CD4-positive, alpha-beta T cell treated with Interleukin-1 beta for 1 hour (primary cell): ENCODE measurements around the gene MYO1D.

Source experiments
- DNase-seq, 2 donors: peaks; one replicate each; pipeline ENCODE4 v3.0.0-alpha.2; 2020 to 2022

The MYO1D gene

DNA sequence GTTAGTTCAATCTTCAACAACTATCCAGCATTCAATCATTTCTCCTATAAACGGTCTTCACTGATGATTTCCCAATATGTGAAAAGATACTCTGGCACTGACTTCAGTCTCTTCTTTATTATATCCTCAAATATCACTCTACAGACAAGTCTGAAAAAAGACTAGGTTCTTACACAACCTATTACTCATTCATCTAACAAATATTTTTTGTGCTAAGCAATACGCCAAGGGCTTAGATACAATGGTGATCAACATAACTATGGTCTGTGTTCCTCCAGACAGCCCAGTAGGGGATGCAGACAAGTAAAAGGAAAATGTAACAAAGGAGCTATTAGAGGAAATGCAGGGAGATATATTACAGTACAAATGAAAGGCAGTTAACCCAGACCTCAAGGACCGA lies 63.9 kb downstream of the MYO1D start:
- no peak for DNase-seq

DNA sequence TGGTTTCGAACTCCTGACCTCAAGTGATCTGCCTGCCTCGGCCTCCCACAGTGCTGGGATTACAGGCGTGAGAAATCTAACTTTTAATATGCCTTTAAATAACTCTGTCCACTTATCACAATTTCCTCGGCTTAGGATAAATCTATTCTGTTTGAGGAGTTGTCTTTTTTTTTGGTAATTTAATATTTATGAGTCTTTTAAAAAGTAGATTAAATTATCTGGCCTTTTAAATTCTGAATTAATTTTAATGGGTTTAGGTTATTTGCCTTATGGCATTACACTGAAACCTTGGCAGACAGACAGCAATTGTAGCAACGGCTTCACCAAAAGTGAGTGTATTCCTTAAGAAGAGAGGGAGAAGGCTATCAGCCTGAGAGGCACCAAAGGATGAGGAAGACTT lies 66.2 kb downstream of the MYO1D start:
- DNase-seq: no peak

DNA sequence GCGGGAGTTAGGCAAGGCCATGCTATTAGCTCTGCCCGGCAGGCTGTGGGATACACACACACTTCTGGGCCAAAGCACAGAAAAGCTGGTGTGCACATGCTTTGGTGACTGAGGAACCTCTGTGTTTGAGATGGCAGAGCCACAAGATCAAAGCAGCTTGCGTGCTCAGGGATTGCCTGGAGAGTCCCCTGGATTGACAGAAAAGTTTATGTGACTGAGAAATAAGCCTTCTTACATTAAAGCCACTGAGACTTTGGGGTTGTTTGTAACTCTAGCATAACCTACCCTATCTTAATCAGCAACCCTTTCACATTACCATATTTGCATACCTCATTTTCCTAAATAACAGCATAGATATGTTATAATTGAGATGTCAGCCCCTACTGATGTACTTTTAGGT lies 69.3 kb downstream of the MYO1D start:
- DNase-seq: no peak

DNA sequence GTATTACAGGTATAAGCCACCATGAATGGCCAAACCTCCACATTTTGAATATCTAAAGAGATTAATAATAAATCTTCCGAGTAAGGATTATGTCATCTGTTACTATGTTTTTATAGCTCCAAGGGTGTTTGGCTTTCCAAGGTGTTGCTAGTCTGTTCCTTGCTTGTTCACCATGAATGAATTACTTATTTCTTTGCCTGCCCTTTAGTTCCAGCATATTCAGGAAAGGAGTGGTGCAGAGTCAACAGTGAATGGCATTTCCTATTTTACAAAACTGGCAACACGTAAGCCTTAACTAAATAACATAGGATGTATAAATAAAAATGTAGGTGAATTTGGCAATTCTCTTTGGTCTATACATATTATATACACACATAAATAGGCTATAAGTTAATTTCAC lies 70.3 kb downstream of the MYO1D start:
- DNase-seq: no peak

DNA sequence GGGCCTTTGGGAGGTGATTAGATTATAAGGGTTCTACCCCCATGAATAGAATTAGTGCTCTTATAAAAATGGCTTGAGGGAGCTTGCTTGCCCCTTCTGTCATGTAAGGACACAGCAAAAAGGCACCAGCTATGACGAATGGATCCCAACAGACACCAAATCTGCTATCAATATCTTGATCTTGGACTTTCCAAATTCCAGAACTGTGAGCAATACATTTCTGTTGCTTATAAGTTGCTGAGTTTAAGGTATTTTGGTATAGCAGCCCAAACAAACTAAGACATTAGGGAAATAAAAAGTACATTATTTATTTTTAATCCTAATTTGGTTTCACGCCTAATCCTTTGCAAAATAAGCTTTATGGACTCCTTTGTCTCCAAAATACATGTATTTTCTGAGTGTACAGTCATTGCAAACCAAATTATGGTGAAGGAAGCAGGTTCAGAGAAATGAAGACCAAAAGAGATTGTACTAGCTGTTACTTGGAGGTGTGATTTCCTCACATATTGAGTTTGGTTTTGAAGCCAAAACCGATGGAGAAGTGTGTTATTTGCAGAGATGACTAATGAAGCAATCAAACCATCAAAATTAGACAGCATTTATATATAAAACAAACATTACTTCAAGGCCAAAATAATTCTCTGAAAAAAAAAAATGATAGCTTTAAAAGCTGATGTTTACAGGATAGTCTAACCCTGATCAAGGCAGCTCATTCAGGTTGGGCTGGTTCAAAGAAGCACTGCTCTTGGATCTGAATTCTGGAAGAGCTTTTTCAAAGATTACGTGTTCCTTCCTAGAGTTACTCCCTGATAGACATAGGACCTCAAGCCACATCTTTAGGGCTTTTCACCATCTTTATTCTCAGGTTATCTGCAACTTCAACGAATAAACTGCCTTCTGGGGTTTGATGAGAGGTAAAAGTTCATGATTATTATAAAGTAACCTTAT lies 71.6 kb downstream of the MYO1D start:
- DNase-seq: no peak

DNA sequence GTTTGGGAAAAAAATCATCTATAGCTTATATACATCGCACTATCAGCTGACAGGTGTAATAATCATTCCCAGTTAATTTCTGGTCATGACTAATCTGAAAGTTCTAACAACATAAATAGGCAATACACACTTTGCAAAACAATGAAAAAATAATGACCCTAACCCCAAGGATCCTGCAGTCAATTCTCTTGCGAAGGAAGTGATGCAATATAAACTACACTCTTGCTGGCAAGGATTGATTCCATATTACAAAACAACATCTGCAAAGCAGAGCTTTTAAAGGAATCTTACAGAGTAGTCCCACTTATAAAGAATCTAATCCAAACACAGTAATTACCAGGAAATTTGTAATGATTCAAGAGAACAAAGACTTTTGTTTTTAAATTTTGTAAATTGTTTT lies 73.4 kb downstream of the MYO1D start:
- no peak for DNase-seq

DNA sequence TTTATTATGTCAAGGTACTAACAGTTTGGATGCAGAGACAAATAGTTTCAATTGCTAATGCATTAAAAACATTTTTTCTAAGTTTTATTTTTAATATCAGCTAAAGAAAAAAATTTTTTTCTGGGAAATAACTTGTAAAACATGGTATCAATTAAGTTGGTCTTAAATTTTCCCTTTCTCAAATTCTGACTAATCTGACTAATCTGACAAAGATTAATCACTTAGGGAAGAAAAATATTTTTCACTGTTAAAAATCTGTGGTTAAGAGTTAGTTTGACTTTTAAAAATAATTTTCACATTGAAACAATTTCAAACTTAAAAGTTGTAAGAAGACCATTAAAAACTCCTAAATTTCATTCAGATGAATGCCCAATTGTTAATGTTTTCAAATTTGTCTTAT lies 74.6 kb downstream of the MYO1D start:
- no peak for DNase-seq

DNA sequence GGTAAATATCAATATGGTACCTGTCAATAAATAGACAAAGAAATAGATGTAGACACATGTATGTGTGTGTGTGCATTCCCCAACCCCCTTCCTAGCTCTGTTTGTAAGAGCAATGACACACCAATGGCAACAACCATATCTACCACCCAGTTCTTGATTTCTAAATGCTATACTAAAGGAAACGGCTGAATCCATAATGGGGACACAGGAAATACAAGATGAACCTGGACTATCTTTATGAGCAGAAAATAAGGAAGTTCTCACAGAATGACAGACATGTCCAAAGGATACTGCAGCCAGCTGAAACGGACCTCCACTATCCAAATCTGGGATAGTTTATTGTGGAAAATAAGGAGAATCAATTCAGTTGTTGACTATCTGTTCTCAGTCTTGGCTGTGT lies 75.3 kb downstream of the MYO1D start:
- DNase-seq: no peak

DNA sequence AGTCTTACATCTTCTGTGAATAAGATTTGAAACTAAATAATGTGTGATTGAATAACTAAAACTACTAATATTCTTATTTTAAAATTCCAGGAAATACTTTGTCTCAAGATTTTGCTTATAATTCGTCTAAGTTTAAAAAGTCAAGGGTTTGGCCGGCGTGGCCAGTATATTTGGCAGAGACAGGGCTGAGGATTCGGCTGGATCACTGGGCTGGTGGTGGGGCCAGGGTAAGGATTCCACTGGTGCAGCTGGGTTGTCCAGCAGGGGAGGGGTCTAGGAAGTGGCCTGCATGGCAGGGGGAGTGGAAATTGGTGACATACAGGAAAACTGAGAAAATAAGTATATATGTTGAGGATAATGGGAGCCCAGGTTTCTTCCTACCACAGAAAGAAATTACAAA lies 75.7 kb downstream of the MYO1D start:
- DNase-seq: no peak

DNA sequence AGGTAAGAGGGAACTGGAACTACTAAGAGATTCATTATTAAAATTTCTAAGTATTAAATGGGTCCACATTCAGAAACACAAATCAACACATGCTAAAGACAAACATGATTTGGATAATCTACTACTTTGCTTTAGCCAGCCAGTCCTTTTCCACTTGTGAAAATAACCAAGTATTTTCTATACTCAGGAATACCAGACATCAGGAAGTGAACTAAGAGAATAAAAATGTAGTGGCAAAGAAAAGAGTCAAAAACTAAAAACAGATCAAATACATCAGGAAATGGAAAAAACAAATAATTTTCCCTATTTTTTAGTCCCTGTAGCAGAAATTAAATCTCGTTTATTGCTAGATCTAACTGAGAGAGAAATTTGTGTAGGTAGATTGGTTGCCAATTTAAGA lies 78.0 kb downstream of the MYO1D start:
- DNase-seq: no peak

DNA sequence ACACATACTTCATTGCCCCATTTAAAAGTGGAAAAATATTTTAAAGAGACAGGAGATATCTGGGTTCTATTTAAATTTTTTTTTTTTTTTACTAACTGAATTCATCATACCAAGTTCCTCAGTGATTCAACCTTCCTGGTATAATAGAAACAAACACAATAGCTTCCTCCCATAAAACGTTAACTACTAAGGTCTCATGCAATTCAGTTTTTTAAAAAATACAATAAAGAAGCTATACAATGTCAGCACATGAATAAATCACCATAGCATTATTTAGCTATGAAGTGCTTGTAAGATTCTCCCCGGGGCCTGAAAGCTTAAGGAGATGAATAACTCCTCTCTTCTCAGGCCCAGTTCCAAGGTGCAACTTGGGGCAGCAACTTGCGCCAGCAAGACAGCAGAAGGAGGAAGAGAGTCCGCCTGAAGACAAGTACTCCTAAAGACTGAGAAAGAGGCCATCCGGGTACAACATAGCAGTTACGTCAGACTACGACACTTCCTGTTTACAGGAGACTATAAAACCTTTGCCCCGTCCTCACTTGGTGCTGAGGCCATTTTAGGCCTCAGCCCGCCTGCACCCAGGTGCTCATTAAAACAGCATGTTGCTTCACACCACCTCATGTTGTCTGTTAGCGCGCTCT lies 81.5 kb downstream of the MYO1D start:
- no peak for DNase-seq

DNA sequence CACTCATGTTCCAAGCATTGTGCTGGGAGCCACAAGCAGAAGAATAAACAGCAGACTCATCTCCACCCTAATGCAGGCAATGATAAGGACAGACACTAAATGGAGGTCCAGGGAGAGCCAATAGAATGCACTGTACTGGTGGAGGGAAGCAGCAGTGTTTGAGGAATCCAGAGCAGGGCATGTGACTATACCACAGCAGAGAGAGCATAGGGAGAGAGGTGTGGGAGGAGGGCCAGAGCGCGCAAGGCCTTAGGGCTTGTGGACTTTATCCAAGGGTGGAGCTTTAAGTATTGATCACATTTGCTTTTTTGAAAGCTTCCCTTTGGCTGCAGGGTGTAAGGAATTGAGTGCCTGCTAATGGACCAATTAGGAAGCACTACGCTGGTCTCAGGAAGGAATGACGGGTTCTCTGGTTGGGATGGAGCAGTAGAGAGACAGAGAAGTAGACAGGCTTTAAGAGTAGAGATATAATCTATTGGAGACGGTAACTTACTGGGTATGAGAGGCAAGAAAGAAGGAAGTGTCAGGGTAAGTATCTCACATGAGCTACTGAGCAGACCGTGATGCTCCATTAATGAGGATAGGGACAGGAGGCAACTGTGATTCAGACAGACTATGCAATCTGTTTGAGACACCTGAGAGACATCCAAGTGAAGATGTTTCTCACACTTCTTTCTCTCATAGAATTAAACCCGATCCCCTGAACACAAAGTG lies 82.2 kb downstream of the MYO1D start:
- DNase-seq: no peak

DNA sequence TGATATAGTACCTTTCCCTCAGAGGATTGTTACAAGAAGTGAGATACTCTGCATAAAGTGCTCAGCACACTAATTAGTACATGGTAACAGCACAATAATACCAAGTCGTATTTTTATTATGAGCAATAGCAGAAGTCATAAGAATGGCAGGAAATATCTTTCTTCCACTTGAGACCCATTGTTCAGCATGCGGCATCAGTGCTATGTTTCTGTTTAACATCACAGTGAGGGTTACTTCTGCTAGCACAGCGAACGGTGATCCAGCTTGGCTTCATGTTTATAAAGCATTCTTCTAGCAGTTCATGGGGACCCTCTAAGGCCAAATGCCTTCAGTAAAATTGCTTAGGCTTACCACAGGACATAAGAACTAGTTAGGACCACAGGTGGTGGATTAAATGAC lies 83.1 kb downstream of the MYO1D start:
- no peak for DNase-seq

DNA sequence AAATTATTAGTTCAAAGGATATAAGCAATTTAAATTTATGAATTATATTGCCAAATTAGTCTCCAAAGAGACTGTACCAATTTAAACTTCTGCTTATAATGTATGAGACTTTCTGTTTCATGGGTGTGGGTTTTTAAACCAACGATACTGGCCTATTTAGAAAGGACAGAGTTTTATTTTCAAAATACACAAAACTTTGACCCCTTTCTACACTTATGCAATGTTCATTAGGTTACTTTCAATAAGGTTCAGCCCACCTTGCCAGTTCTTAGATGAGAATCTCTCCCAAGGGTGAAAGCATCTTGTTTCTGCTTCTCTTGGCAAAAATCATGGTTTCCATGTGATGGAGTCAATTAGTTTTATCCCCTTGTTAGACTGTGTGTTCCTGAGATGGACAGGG lies 84.7 kb downstream of the MYO1D start:
- no peak for DNase-seq

DNA sequence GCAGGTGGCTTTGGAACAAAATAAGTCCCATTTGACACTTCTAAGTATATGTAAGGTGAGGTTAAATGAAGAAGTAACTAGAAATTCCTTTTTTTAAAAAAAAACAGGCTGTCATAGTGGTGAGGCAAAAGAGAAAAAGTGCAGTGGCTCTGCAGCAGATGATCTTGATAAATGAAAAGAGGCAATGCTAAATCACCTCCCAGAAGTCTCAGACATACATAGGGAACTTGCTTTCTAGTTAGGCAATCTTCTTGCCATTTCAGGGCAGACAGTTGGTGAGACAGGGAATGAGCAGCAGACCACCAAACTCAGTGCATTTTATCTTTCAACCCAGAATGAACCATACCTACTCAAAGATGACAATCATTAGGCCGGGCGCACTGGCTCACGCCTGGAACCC lies 90.8 kb downstream of the MYO1D start:
- DNase-seq: no peak

DNA sequence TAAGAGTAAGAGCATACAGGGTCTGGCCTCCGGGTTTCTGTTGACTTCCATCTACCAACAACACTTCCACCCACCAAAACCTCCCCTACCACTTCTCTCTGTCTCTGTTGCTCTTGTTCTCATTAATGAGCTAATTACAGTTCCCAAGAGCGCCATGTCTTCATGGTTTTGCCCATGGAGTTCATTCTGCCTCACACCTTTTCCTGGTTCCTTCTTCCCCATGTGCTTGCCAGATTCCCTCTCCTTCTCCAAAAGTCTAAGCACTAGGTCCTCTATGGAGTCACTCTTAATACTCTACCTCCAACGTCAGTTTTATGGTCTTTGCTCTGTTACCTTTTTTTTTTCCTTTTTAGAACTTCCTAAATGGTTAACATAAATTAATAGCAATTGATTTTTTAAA lies 92.8 kb downstream of the MYO1D start:
- no peak for DNase-seq

DNA sequence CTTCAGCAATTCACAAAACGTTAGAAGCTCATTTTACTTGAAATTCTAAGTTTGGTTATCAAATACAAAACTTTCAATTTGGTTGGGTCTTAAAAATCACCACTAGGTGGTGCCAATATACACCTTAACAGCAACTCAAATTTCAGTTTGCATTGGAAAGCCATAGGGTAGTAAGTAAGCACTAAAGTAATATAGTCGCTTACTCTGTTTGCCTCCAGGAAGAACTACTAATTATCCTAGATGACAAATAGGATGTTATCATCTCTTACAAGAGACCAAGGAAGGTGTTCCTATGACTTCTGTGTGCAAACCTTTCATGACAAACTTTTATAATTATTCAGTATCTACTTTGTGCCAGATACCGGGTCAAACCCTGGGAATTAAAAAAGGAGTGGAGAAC lies 93.3 kb downstream of the MYO1D start:
- peak in 1 of 2 donors; percentile 63 for DNase-seq

DNA sequence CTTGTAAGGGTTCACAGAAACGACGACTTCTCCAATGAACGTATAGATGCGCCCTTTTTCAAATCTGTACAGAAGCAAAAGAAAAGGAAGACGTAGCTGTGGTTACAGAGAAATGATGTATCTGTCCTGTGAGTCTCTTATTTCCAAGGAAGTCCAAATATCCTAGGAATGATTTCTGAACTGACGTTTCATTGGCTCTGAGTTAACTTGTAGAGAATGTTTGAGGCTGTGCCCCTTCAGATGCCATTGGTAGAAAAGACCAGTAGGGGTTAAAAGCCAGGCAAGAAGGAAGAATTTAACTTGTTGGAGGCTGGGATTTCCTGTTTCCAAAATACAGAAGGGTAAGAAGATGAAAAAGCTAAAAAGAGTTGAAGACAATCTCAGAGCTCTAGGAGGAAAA lies 96.2 kb downstream of the MYO1D start:
- no peak for DNase-seq

DNA sequence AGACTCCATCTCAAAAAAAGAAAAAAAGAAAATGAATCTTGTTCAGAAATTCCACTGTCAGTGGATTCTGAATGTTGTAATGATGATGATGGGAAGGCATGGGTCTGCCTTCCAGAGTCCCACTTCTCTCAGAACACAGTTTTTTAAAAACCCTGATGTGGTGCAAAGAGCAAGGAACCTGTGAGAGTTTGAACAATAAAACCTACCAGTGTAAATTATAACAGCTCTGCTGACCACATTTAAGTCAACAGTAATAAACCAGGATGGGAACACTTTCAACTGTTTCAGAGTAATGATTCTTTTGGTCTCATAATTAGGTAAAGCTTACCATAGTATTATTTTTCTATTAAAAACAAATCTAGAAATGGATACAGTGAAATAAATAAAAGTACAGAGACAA lies 99.0 kb downstream of the MYO1D start:
- DNase-seq: no peak

DNA sequence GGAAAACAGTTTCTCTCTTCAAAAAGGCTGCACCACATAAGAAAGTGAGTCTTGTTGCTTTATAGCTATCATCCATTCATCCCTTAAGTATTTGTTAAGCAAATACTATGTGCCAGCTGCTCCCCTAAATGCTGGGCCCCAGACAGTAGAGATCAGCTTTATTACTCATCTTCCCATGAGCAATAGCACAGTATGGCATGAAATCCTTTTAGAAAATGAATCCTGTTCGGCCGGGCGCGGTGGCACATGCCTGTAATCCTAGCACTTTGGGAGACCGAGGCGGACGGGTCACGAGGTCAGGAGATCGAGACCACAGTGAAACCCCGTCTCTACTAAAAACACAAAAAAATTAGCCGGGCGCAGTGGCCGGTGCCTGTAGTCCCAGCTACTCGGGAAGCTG lies 99.5 kb downstream of the MYO1D start:
- no peak for DNase-seq

DNA sequence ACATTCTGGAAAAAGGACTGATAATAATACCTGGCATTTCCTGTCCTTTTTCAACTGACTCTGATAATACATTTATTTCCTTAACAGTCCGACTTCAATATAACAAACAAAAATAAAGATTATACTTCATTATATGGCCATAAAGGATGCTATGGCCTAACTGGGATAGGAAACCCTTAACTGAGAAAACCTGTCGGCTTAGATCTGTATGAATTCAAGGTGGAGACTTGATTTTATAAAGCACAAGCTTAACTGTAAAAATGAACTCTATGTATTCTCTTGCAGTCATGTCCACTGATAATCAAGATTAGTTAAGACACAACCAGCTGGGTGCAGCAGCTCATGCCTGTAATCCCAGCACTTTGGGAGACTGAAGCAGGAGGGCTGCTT lies 102.2 kb downstream of the MYO1D start:
- no peak for DNase-seq

DNA sequence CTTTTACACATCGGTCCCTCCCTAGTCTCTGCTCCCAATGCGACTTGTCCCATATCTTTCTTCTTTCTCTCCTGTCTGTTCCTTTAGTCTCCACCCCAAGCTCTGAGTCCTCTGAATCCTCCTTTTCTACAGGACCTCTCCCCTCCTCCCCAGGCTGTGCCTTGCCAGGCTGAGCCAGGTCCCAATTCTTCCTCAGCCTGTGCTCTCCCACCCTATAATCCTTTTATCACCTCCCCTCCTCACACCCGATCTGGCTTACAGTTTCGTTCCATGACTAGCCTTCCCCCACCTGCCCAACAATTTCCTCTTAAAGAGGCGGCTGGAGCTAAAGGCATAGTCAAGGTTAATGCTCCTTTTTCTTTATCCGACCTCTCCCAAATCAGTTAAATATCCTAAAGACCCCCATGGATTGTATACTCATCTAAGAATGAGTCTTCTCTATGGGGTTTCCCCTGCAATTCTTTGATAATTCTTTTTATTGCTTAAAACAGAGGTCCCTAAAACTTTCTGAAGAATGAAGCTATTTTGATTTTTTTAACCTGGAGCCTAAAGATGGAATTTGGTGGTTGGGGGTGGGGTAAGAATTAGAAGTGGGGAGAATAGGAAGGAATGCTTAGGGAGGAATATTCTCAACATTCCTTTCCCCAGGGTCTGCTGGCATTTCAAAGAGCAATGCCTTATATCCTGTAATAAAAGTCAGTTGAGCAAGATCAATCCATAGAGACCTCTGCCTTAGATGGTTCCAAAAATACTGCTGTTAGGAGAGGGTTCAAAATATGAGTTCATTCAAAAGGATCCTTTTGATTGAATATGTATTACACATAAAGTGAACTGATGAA lies 102.8 kb downstream of the MYO1D start:
- no peak for DNase-seq

DNA sequence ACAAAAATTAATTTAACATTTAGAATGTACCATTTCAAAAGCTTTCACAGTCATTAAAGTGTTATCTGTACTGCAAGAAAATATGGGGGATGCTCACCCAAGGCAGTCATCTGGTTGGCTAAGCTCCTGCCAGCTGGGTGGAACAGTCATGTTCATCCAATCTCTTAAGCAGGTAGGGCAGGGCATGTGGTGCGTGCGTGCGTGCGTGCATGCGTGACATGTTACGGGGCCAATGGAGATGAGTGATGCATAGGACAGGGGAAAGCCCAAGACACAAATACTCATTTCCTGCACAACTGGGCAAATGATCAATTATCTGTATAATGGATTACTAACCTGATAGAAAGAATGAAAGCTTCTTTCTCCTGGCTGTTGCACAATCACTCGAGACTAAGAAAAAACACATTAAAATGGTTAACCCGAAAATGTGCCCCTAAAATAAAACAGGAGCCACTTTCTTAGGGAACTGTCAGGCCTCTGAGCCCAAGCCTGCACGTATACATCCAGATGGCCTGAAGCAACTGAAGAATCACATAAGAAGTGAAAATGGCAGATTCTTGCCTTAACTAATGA lies 104.4 kb downstream of the MYO1D start:
- no peak for DNase-seq
